ENCODE data around the gene CYP46A1.

CYP46A1 gene

DNA sequence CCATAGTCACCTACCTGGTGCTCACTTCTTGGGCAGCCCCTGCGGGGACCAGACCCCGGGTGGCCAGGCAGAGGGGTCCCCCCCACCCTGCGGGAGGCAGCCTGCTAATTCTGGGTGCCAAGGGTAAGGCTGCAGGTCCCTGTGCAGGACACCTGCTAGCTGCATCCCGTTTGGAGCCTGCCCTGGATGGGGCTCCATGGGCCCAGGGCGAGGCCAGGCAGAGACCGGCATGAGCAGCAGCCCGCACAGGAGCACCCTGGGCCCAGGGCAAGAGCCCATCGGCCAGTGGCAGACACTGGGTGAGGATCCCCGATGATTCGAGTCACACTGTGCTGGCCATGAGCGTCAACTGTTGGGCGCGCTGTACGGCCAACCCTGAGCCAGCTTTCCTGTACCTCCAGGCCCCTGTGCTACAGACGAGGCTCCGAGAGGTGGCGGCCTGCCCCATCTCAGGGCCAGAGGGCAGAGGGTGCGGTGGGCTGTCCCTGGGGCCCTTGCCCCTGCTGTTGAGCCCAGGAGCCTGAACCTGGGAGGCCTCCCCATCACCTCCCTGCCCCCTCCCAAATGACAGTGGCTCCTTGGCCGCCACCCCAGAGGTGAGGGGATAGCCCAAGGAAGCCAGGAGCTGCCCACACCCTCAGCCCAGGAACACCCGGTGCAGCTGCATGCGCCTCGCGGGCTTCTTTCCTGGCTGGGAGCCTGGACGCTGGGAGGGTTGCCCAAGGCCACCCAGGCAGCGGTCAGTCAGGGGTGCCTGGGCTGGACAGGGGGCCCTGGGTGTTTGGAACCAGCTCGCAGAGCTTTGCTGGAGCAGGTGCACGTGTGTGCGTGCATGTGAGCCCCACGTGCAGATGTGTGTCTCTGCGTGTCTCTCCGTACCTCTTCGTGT is 47.7 kb downstream of the CYP46A1 start:
- DNase-seq = peak in 1 of 14 donors; percentile 20

DNA sequence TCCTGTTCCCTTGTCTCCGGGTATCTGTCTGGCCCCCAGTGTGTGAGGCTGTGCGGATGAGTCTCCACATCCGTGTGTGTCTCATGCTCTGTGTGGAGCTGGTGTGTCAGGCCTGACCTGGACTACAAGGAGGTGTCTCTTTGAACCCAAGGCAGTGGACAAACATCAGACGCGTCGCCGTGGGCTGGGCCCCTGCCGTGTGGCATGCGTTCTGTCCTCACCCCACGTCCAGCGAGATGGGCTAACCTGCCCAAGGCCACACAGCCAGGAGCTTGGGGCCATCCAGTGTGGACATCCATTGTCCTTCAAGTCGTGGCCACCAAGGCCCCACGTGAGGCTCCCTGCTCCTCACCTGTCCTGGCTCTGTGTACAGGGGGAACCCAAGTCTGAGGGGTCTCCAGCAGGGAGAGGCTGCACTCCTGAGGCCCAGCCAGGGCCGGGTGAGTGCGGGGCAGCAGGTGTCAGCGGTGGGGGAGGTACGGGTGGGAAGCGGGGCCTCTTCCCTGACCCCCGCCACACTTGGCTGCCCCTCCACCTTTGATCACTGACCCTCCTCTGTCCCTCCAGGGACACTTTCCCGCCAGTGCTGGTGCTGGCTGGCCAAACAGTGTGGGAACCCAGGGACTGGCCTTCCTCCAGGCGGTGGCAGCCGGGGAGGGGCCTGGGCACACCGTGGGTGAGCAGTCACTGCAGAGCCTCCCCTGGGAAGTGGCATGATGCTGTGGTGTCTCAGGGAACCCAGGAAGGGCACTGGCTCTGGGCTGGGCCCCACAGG is 48.5 kb downstream of the CYP46A1 start:
- peak in 3 of 14 donors; percentile 16 to 40 (median 26) for DNase-seq

DNA sequence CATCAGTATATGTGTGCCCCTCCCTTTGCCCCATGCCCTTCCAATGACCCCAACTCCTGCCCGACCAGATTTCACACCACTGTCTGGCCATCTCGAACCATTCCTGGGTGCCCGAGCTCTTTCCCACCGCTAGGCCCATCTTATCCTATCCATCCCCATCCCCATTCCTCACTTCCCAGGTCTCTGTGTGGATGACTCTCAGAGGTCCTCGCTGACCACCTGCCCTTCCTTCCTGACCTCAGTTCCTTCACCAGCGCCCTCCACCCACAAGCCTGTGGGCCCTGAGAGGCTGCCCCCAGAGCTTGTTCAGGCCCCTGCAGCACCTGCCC is 49.1 kb downstream of the CYP46A1 start:
- DNase-seq = no peak

DNA sequence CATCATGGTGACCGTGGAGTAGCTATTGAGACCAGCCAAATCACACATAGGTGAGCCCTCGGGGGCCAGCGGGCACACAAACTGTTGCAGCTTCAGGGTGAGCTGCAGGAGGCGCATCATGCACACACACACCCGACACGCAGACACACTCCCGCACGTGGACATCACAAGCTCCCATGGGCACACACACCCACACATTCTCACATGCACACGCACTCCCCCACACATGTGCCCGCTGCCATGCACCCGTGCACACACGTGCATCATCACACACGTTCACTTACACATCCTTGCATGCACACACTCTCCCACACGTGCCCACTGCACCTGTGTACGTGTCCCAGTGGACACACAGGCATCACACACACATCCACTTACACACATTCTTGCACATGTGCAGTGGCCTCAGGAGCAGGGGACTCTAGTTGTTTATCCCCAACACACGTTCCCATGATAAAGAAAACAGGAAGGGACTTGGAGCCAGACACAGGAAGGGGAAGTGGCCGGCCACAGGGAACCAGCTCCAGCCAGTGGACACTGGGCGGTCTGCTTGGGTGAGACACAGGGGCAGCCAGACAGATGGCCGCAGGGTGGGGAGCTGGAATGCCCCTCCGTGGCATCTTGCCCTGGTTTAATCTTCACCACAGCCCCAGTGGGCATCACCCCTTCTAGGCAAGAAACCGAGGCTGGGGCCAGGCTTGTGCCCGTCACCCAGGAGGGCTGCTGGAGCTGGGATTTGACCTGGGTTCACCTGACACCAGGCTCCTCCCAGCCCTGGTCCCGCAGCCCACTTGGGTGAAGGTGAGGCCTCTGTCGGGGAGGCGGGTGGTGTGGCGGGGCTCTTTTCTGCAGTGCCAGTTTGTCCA is 49.7 kb downstream of the CYP46A1 start:
- peak in 7 of 14 donors; percentile 16 to 45 (median 37) for DNase-seq

DNA sequence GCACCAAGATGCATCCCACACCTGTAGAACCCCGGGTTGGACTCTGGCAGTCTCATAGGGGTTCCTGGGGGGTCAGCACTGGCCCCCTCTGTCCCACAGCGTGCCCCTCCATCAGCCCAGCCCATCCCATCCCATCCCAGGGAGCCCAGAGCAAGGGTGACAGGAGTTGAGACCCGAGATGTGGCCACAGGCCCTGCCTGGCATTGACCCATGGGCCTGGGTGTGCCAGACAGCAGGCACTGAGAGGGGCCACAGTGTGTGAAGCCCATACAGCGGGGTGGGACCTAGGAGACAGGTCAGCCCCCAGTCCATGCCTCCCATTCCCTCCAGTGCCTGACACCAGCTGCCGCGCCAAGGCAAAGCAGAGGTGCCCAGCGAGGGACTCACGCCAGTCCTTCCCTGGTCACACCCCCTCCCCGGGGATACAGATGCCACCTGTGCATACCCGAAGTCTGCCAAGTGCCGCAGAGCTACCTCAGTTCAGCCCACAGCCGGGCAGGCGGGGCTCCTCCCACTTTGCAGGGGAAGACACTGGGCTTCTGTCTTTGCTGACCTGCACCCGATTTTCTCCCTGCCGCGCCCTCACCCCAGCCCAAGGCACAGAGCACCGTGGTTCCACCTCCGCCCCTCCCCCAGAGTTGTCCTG is 50.4 kb downstream of the CYP46A1 start:
- no peak for DNase-seq

DNA sequence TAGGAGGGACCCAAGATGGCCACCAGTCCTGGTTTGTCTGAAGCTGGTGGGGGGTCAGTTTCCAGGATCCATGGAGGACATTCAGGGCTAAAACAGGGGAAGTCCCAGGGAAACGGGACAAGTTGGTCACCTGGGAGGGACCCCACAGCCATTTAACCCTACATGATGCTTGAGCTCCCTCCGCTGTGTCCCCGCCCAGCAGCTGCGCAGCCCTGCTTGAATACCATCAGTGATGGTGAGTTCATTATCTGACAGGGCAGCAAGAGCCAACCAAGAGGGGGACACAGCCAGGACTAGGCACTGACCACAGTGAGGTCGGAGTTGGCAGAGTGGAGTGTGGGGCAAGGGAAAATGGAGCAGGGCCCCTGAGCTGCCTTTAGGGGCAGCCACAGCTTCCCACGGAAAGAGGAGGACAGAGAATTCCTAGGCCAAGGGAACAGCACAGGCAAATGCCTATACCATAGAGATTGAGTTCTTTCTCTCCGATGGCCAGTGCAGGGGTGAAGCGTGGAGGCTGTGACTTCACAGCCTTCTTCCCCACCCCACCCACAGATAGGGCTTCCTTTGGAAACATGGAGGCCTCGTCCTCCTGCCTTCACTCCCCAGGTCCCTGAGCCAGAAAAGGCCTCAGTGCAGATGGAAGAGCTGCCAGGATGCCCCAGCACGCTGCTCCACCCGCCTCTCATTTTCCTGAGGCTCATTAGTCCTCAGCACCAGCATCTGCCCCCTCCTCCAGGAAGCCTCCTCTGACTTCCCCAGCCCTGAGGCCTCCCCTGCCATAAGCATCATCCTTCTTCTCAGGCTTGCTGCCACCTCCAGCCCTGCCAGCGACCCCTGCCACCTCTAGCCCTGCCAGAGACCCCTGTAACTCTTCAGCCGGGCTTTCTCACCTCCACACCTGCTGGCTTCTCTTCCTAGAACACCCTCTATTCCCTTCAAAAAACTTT is 51.4 kb downstream of the CYP46A1 start:
- DNase-seq = no peak

DNA sequence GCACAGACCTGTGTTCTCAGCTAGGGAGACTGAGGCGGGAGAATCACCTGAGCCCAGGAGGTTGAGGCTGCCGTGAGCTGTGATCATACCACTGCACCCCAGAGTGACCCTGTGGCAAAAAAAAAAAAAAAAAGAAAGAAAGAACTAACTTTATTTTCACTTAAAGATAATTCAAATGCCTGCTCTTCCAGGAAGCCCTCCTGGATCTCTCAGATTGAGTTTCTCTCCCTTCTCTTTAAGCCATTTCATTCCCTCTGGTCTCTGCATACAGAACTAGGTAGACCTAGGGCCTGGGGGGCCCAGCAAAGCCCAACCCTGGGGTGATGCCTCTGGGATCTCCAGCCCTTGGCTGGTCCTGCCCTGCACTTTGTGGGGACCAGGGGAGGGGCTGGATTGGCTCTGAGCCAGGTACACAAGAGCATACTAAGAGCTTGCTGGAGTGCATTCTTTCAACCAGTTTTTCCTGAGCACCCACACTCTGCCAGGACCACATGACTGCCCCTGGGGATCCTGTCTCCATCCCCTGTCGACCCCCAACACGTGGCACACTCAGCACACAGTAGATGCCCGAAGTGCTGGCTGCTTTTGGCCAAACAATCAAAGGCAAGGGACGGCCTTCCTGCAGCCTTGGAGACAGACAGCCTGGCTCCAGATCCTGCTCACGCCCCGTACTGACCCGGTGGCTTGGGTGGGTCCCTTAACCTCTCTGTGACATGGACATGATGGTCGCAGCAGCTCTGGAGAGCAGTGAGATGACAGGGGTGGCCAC is 52.7 kb downstream of the CYP46A1 start:
- DNase-seq = peak in 1 of 14 donors; percentile 43

DNA sequence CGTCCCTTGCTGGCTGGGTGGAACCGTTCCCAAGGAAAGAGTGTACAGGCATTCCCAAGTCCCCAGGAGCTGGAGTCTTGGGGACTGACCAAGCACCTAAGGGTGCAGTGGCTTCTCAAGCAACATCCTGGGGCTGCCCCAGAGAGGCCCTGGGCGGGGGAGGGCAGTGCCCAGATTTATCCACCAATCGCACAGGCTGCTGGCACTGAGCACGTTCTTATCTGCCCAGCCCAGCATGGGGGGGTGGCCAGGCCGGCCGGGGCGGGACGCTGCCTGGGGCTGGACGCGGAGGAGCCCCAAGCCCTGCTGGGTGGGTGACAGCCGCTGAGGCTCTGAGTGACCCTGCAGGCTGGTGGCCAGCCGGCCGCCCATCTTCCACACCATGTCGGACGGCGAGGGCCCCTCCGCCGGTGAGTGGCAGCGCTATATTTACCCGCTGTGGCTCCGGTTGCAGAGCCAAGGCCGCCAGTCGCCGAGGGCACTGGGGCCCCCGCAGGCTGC is 53.4 kb downstream of the CYP46A1 start:
- peak in 7 of 14 donors; percentile 1 to 60 (median 32) for DNase-seq

DNA sequence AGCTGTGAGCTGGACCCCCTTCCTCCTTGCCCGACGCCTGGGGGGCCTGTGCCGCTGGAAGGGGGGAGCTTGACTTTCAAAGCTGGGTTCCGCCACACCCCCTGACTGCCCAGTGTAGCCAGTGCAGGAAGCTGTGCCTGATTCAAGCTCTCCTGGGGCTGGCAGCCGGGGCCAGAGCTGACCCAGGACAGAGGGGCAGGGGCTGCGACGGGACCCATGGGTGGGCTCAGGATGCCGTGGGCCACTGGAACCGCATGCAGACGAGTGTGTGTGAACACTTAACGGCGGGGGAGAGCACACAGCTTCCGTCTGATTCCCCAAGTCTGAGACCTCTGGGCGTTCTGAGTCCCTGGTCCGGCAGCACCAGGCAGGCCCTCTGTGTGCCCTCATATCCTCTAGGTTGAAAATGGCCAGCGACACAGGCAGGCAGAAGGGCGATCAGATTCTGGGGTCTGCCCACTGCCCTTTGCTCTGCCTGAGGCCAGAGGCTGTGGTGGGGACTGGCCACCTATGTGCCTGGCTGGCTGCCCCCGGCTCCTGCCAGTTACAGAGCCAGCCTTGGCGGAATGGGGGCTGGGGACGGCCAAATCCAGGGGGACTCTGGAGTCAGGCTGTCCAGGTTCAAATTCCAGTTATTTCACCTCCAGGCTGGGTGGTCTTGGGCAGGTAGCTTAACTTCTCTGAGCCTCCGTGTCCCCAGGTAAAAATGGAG is 54.0 kb downstream of the CYP46A1 start:
- DNase-seq = no peak

DNA sequence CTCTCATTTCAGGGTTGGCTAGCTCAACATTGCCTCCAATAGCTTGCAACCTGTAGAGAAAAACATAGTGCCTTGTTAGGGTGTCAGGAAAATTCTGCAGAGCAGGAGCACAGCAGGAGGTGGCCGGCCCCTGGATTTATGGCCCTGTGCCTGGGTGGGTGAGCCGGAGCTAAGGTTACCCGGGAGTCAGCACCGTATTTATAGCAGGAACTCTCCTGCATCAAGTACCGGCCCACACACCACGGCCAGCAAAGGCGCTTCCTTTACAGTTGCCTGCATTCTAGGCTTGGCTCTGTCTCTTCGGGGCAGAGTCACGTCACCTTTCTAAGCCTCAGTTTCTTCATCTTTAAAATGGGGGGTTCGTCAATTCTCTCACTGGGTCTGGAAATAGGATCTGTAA is 56.3 kb downstream of the CYP46A1 start:
- no peak for DNase-seq

DNA sequence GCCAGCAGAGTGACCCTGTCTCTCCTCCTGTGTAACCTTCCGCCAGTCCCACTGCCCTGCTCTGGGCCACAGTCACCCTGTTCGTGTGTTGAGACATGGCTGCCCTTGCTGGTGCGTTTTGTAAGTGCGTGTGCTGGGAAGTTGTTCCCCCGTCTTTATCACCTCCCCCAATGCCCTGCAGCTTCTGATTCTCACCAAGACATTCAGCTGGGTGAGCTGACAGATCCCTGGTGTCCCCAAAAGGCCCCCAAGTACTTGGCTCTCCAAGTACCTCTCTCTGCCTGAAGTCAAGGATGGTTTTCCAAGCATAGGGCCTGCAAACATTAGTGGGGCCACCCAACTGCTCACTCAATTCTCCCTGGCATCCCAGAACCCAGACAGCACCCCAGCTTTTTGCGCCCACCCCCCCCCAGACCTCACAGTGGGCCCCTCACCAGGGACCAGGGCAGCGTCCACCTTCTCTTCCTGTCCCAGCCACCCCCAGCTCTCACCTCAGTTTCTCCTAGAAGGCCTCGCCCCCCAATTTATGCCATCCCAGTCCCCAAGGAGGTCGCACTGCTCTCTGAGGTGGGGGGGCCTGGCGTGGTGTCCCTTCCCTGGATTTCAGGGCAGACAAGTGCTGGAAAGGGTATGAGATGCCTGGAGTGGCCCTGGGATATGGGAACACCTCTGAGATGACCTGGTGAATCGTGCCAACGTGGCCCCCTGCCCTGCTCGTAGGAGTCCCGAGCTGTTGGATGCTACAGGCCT is 57.3 kb downstream of the CYP46A1 start:
- no peak for DNase-seq

DNA sequence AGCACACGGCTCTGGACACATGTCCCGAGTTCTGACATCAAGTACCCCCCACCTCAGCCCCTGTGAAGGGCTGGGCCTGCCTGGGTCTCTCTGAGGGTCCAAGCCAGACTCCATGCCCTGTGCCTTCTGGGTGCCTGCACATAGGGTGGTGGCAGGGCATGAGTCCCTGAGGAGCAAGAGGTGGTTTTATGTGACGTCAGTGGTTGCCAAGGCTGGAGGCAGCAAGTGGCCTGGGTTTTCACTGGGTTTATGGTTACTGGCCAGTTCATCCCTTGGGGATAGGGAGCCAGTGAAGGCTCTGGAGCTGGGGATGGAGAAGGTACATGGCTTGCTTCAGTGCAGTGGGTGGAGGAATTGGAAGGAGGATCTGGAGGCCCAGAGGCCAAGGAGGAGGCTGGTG is 58.0 kb downstream of the CYP46A1 start:
- DNase-seq = no peak

DNA sequence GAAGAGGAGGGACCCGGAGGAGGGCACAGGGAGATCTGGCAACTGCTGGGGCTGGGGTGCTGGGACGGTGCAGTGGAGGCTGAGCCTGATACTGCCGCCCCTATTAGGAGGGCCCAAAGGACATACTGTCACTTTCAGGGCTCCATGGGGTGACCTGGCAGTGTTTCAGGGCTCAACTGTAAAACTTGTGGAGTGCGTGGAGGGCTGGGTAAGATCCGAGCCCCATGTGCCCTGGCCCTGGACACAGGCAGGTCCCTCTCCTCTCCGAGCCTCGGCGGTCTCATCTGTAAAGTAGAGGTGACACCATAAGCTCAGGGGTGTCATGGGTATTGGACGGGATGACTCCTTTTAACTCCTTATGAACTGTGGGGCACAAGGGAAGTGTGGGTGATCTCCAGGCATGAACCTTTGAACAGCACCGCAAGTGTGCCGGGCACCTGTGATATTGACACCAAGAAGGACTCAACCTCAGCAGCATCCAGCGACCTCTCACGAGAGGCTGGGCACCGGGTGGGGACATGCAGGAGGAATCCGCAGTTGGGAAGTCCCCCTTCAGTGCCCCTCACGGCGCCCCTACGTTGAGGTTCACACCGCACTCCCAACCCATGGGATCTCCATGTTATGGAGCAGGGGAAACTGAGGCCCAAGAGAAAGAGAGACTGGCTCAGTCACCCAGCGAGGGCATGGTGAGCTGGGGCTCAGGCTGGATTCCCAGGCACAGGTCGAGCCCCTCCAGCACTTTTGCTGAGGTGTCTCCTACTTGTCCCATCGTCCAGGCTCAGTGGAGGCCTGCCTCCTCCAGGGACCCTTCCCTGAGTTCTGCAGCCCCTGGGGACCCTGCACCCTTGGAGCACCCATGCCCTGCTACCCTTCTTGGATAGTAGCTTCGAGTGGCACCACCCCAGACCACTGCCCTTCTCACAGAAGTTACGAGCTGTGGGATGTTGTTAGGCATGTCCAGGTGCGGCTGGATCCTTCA is 58.7 kb downstream of the CYP46A1 start:
- DNase-seq = no peak

DNA sequence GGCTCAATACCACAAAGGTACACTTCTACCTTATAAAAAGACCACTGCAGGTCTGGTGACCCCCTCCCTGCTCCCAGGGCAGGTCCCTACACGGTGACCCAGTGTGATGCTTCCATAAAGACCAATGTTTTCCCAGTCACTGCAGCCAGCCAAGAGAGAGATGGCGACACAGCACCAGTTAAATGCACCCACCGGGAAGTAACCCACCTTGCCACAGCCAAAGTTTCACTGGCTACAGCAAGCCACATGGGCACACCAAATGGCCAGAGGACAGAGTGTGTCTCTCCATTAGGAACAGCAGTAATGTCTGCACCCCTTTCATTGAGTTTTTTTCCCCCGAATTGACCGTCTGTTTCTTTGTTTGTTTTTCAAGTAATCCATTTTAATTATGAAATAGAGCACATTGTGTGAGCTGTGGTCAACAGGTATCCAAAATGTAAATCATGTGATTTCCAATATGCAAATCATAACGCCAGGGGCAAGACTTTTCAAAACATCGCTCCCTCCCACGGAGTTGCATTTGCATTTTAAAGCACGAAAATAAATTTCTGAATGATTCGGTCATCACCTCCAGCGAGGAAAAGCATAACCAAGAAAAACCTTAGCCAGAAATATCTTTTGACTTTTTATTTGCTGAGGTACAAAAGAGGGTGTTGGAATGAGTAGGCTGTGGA is 60.2 kb downstream of the CYP46A1 start:
- DNase-seq = no peak

DNA sequence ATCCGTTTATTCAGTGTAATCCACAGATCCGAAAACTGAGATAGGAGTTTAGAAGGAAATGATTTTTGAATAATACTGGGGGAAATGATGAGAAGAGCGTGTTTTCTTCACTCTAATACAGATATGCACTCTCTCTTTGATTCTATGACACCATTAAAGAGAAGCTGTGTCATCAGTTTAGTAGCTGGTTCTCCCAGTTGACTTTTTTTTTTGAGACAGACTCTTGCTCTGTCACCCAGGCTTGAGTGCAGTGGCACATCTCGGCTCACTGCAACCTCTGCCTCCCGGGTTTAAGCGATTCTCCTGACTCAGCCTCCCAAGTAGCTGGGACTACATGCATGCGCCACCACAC is 60.8 kb downstream of the CYP46A1 start:
- no peak for DNase-seq

DNA sequence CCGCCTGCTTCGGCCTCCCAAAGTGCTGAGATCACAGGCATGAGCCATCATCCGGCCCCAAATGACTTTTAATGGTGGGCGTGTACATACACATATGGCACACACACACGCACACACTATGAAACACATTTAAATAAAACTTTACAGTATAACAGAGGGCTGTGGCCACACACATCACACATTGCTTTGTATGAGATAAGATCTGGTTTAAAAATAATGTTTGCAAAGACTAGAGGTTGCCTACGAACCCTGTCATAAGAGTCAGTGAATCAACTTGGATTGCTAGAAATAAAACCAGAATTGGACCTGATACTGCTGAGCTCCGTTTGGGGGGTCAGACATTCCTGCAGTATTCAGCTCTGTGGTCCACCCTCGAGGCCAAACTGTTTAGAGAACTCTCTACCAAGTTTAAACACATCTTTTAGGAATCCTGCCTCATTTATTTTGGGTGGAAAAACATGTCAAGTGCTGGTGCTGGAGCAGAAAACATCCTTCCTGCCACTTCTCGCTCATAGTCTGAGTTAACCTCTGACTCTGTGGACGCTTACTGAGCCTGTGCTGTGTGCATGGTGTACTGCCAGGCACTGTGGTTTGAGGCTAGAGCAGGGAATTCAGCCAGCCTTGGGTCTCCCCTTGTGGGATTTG is 61.3 kb downstream of the CYP46A1 start:
- no peak for DNase-seq
